CD4-positive, alpha-beta T cell treated with Interleukin-6 for 4 hours (primary cell): ENCODE measurements around the gene ATG12.
A peak's percentile ranks its signal among the peaks of the same experiment; 100 is the strongest.
"Not testable (repeated sequence)": the region's sequence is repeated elsewhere in the genome, so short reads cannot be mapped to it uniquely, and the experiment has no call there.

Experiments
- DNase-seq: peaks from one replicate; pipeline ENCODE4 v3.0.0-alpha.2; 2020; ENCODE audit warnings: mixed read lengths

The ATG12 gene

GRCh38 chr5:115842089-115842935, 947 bp upstream of the ATG12 start:
- peak; percentile 40 for DNase-seq

- no peak for DNase-seq
Observed at GRCh38 chr5:115840873-115841272, 492 bp downstream of the ATG12 start.

GRCh38 chr5:115838885-115839518, 2.4 kb downstream of the ATG12 start:
- peak; percentile 34 for DNase-seq

GRCh38 chr5:115835481-115835880, 5.9 kb downstream of the ATG12 start:
- no peak for DNase-seq

GRCh38 chr5:115831163-115831768, 10.1 kb downstream of the ATG12 start:
- DNase-seq, result peak; percentile 16

- DNase-seq, result no peak
Observed at GRCh38 chr5:115829913-115830312, 11.5 kb downstream of the ATG12 start.

- no peak for DNase-seq
Observed at GRCh38 chr5:115825948-115826347, 15.4 kb downstream of the ATG12 start.

- DNase-seq, result not testable (repeated sequence)
Observed at GRCh38 chr5:115824983-115825382, 16.4 kb downstream of the ATG12 start.

GRCh38 chr5:115820846-115821245, 20.5 kb downstream of the ATG12 start:
- DNase-seq, result no peak

GRCh38 chr5:115818821-115819220, 22.5 kb downstream of the ATG12 start:
- no peak for DNase-seq

- DNase-seq, result no peak
Observed at GRCh38 chr5:115817386-115817785, 24.0 kb downstream of the ATG12 start.

GRCh38 chr5:115816226-115817081, 24.9 kb downstream of the ATG12 start, which contains the start of gene CDO1:
CDO1 (minus strand) TSS chr5:115816659; CDS start chr5:115816397, 262 bp downstream.
- no peak for DNase-seq

- DNase-seq, result no peak
Observed at GRCh38 chr5:115815693-115816225, 25.6 kb downstream of the ATG12 start.

- no peak for DNase-seq
Observed at GRCh38 chr5:115815006-115815692, 26.2 kb downstream of the ATG12 start.

GRCh38 chr5:115813719-115814118, 27.6 kb downstream of the ATG12 start:
- DNase-seq, result no peak

GRCh38 chr5:115812372-115812771, 29.0 kb downstream of the ATG12 start:
- DNase-seq, result no peak

- no peak for DNase-seq
Observed at GRCh38 chr5:115811406-115811805, 30.0 kb downstream of the ATG12 start.

GRCh38 chr5:115810761-115811160, 30.6 kb downstream of the ATG12 start:
- no peak for DNase-seq

- DNase-seq, result no peak
Observed at GRCh38 chr5:115809946-115810345, 31.4 kb downstream of the ATG12 start.

GRCh38 chr5:115808066-115808465, 33.3 kb downstream of the ATG12 start:
- DNase-seq, result not testable (repeated sequence)

GRCh38 chr5:115807654-115808052, 33.7 kb downstream of the ATG12 start:
- no peak for DNase-seq
